Osteoblast (primary cell): ENCODE data around the gene FMN1. TPM values are rescaled to one million over a fixed set of nuclear protein-coding genes. Genes with fewer than 3 reads are reported as not detected.

Experiments used
- DNase-seq: peaks from one replicate; pipeline ENCODE4 v3.0.0; 2011; ENCODE audit warnings: low spot score, mixed read lengths; ENCODE audit not compliant: insufficient read length; ENCODE audit errors: missing footprints
- H2AFZ ChIP-seq: 2 replicates; pipeline ENCODE4 v1.6.0; 2011; ENCODE audit warnings: mild to moderate bottlenecking, low read length
- H3K27ac ChIP-seq: 2 replicates; pipeline ENCODE4 v1.5.1; 2011; ENCODE audit warnings: mild to moderate bottlenecking, low read depth, low read length, moderate library complexity
- H3K27me3 ChIP-seq: 2 replicates; pipeline ENCODE4 v1.6.0; 2012; ENCODE audit warnings: mild to moderate bottlenecking, control low read depth, inconsistent platforms, low read length, moderate library complexity; ENCODE audit not compliant: insufficient read depth
- H3K36me3 ChIP-seq: 2 replicates; pipeline ENCODE4 v1.5.1; 2011; ENCODE audit warnings: mild to moderate bottlenecking, low read length, control low read depth, moderate library complexity; ENCODE audit not compliant: insufficient read depth
- H3K4me1 ChIP-seq: 2 replicates; pipeline ENCODE4 v1.5.1; 2011; ENCODE audit warnings: mild to moderate bottlenecking, low read length, control low read depth, moderate library complexity; ENCODE audit not compliant: insufficient read depth
- H3K4me2 ChIP-seq: 2 replicates; pipeline ENCODE4 v1.6.0; 2011; ENCODE audit warnings: mild to moderate bottlenecking, low read length; ENCODE audit not compliant: insufficient read depth
- H3K4me3 ChIP-seq: fragments of 200-600 bp; sonication (generic); 3 replicates; pipeline ENCODE4 v1.5.1; 2012; ENCODE audit warnings: mild to moderate bottlenecking, low read length, inconsistent platforms; ENCODE audit not compliant: insufficient read depth
- H3K79me2 ChIP-seq: 2 replicates; pipeline ENCODE4 v1.6.0; 2012; ENCODE audit warnings: mild to moderate bottlenecking, low read length, control low read depth, inconsistent platforms; ENCODE audit not compliant: insufficient read depth
- H3K9me3 ChIP-seq: 2 replicates; pipeline ENCODE4 v1.5.1; 2011; ENCODE audit warnings: low read depth, low read length, control low read depth
- H4K20me1 ChIP-seq: 2 replicates; pipeline ENCODE4 v1.6.0; 2012; ENCODE audit warnings: mild to moderate bottlenecking, low read length, control low read depth; ENCODE audit not compliant: insufficient read depth
- total RNA-seq: library from RNA; depleted of rRNA; stranded (reverse); fragments of >200 nt; gene quantifications from 2 replicates; pipeline ENCODE4 v1.2.3, GENCODE V29; 2012
- TF ChIP-seq, protein P1 (sequence below): IDR thresholded peaks from 2 replicates; pipeline ENCODE4 v1.5.1; 2011; ENCODE audit warnings: mild to moderate bottlenecking, low read depth, low read length, moderate library complexity; ENCODE audit errors: extremely low read depth

FMN1 gene
- total RNA-seq, 1 donor: 9.0 TPM

DNA sequence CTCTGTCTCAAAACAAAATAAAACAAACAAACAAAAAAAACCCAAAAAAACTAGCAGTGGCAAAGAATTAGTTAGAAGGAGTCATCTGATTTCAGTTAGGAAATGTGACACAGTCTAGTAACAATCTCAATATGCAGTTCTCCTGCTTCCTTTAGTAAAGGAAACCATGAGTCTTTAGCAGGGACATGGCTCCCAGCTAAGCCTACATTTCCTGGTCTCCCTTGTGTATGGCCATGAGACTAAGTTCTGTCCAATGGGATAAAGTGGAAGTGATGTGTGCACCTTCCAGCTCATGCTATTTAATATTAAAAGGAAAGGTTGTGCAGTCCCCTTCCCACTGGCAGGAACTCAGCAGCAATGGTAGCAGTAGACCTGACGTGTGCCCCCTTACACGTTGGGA, 402.1 kb downstream of the FMN1 start:
- H2AFZ ChIP-seq: no peak overlapping the region
- no peak overlapping the region for H3K4me2 ChIP-seq
- no peak overlapping the region for H3K27ac ChIP-seq
- H3K9me3 ChIP-seq: no peaks in the 10 kb centered on the region
- no peaks in the 10 kb centered on the region for H3K36me3 ChIP-seq
- TF ChIP-seq, protein P1, sequence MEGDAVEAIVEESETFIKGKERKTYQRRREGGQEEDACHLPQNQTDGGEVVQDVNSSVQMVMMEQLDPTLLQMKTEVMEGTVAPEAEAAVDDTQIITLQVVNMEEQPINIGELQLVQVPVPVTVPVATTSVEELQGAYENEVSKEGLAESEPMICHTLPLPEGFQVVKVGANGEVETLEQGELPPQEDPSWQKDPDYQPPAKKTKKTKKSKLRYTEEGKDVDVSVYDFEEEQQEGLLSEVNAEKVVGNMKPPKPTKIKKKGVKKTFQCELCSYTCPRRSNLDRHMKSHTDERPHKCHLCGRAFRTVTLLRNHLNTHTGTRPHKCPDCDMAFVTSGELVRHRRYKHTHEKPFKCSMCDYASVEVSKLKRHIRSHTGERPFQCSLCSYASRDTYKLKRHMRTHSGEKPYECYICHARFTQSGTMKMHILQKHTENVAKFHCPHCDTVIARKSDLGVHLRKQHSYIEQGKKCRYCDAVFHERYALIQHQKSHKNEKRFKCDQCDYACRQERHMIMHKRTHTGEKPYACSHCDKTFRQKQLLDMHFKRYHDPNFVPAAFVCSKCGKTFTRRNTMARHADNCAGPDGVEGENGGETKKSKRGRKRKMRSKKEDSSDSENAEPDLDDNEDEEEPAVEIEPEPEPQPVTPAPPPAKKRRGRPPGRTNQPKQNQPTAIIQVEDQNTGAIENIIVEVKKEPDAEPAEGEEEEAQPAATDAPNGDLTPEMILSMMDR: no peak
- peak; percentile 11 for DNase-seq
- H4K20me1 ChIP-seq: no peaks in the 10 kb centered on the region
- H3K4me1 ChIP-seq: peaks cover 11% of the 10 kb centered on the region
- no peaks in the 10 kb centered on the region for H3K79me2 ChIP-seq
- no peaks in the 10 kb centered on the region for H3K27me3 ChIP-seq
- H3K4me3 ChIP-seq: no peak overlapping the region

DNA sequence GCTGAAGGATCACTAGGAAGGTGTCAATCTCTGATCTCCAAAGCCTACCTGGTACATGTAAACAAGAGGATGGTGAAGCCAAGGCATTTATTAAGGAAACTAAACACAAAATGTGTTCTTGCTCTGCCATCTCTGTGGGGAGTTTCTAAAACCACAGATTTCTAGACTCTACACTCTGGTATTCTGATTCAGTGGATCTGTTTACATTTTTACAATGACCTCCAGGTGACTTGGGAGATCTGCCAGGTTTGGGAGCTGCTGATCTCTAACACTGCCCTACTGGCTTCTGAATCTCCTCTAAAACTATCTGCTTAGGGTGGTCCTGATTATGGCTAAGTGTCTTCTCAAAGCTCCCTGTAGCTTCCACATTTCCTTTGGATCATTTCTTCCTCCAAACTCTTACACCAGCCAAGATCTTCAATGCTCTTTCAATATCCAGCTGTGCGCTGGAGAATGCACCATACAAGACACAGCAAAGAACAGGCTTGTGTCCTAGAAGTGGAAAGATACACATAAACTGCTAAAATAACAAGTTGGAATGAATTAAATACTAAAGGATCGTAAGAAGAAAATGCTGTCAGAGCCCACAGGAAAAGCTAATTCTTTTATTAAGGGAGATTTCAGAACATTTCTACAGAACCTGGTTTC, 404.0 kb downstream of the FMN1 start:
- peaks cover 12% of the 10 kb centered on the region for H3K36me3 ChIP-seq
- no peak overlapping the region for H2AFZ ChIP-seq
- no peaks in the 10 kb centered on the region for H3K27me3 ChIP-seq
- peak; percentile 21 for DNase-seq
- no peak overlapping the region for H3K4me3 ChIP-seq
- peaks cover 13% of the 10 kb centered on the region for H3K4me1 ChIP-seq
- H3K9me3 ChIP-seq: no peaks in the 10 kb centered on the region
- no peaks in the 10 kb centered on the region for H4K20me1 ChIP-seq
- TF ChIP-seq, protein P1: no peak
- H3K4me2 ChIP-seq: no peak overlapping the region
- H3K27ac ChIP-seq: no peak overlapping the region
- H3K79me2 ChIP-seq: no peaks in the 10 kb centered on the region

DNA sequence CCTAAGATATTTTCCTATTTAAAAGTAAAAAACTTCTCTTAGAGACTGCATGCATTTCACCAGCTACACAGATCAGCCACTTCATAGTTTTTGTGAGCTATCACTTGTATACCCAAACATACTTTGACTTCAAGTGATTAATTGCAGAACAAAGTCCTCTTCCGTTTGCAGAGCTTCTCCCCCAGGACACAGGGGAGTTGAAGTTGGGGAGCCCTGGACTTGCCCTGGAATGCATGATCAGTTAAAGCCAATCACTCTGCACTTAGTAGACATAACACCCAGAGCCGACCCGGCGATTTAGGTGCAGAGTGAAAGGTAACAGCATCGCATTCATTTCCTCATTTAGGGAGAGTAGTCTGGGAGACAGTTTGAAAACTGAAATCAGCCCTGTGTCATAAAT, 406.6 kb downstream of the FMN1 start:
- DNase-seq: no peak
- TF ChIP-seq, protein P1: no peak
- no peak overlapping the region for H2AFZ ChIP-seq

DNA sequence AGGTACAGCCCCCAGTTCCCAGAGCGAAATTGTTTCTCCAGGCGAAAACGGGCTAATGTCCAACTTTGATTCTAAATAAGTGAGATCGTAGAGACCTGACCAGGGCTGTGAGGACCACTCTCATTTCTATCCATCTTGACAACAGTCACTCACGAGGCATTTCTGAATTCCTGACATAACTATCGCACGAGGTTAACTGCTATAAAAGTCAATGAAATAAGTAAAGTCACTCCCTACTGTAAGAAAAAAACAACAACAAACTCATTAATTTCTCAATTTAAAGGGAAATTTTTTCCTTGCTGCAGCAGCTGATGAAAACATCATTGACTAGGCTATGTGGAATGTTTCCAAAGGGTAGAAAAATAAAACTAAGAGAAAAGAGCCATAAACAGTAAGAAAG, 407.6 kb downstream of the FMN1 start:
- Histone ChIP-seq H2AFZ (no peak overlapping the region), H3K4me1 (peaks cover 13% of the 10 kb centered on the region), H3K27me3 (no peaks in the 10 kb centered on the region), H3K36me3 (peaks cover 12% of the 10 kb centered on the region), H3K9me3 (no peaks in the 10 kb centered on the region), H4K20me1 (no peaks in the 10 kb centered on the region), H3K79me2 (no peaks in the 10 kb centered on the region), H3K4me3 (no peak overlapping the region), H3K27ac (no peak overlapping the region), H3K4me2 (no peak overlapping the region)
- DNase-seq: no peak
- TF ChIP-seq, protein P1: no peak

More for the DNA sequence above, 406.6 kb downstream of the FMN1 start:
- H3K9me3 ChIP-seq: no peaks in the 10 kb centered on the region
- no peak overlapping the region for H3K4me2 ChIP-seq
- H4K20me1 ChIP-seq: no peaks in the 10 kb centered on the region
- no peak overlapping the region for H3K27ac ChIP-seq
- no peaks in the 10 kb centered on the region for H3K79me2 ChIP-seq
- no peak overlapping the region for H3K4me3 ChIP-seq
- H3K27me3 ChIP-seq: no peaks in the 10 kb centered on the region
- H3K36me3 ChIP-seq: peaks cover 12% of the 10 kb centered on the region
- peaks cover 13% of the 10 kb centered on the region for H3K4me1 ChIP-seq
